Osteoblast (primary cell): ENCODE data around the gene NDUFAF4. TPM values are rescaled to one million over a fixed set of nuclear protein-coding genes. Genes with fewer than 3 reads are reported as not detected.
A peak's percentile ranks its signal among the peaks of the same experiment; 100 is the strongest.

Experiments used
- DNase-seq: peaks from one replicate; pipeline ENCODE4 v3.0.0; 2011; ENCODE audit warnings: low spot score, mixed read lengths; ENCODE audit not compliant: insufficient read length; ENCODE audit errors: missing footprints
- H2AFZ ChIP-seq: 2 replicates; pipeline ENCODE4 v1.6.0; 2011; ENCODE audit warnings: mild to moderate bottlenecking, low read length
- H3K27ac ChIP-seq: 2 replicates; pipeline ENCODE4 v1.5.1; 2011; ENCODE audit warnings: mild to moderate bottlenecking, low read depth, low read length, moderate library complexity
- H3K27me3 ChIP-seq: 2 replicates; pipeline ENCODE4 v1.6.0; 2012; ENCODE audit warnings: mild to moderate bottlenecking, control low read depth, inconsistent platforms, low read length, moderate library complexity; ENCODE audit not compliant: insufficient read depth
- H3K36me3 ChIP-seq: 2 replicates; pipeline ENCODE4 v1.5.1; 2011; ENCODE audit warnings: mild to moderate bottlenecking, low read length, control low read depth, moderate library complexity; ENCODE audit not compliant: insufficient read depth
- H3K4me1 ChIP-seq: 2 replicates; pipeline ENCODE4 v1.5.1; 2011; ENCODE audit warnings: mild to moderate bottlenecking, low read length, control low read depth, moderate library complexity; ENCODE audit not compliant: insufficient read depth
- H3K4me2 ChIP-seq: 2 replicates; pipeline ENCODE4 v1.6.0; 2011; ENCODE audit warnings: mild to moderate bottlenecking, low read length; ENCODE audit not compliant: insufficient read depth
- H3K4me3 ChIP-seq: fragments of 200-600 bp; sonication (generic); 3 replicates; pipeline ENCODE4 v1.5.1; 2012; ENCODE audit warnings: mild to moderate bottlenecking, low read length, inconsistent platforms; ENCODE audit not compliant: insufficient read depth
- H3K79me2 ChIP-seq: 2 replicates; pipeline ENCODE4 v1.6.0; 2012; ENCODE audit warnings: mild to moderate bottlenecking, low read length, control low read depth, inconsistent platforms; ENCODE audit not compliant: insufficient read depth
- H3K9me3 ChIP-seq: 2 replicates; pipeline ENCODE4 v1.5.1; 2011; ENCODE audit warnings: low read depth, low read length, control low read depth
- H4K20me1 ChIP-seq: 2 replicates; pipeline ENCODE4 v1.6.0; 2012; ENCODE audit warnings: mild to moderate bottlenecking, low read length, control low read depth; ENCODE audit not compliant: insufficient read depth
- total RNA-seq: library from RNA; depleted of rRNA; stranded (reverse); fragments of >200 nt; gene quantifications from 2 replicates; pipeline ENCODE4 v1.2.3, GENCODE V29; 2012
- TF ChIP-seq, protein P1 (sequence below): IDR thresholded peaks from 2 replicates; pipeline ENCODE4 v1.5.1; 2011; ENCODE audit warnings: mild to moderate bottlenecking, low read depth, low read length, moderate library complexity; ENCODE audit errors: extremely low read depth

Gene NDUFAF4
- total RNA-seq, 1 donor = 6.5 TPM

DNA sequence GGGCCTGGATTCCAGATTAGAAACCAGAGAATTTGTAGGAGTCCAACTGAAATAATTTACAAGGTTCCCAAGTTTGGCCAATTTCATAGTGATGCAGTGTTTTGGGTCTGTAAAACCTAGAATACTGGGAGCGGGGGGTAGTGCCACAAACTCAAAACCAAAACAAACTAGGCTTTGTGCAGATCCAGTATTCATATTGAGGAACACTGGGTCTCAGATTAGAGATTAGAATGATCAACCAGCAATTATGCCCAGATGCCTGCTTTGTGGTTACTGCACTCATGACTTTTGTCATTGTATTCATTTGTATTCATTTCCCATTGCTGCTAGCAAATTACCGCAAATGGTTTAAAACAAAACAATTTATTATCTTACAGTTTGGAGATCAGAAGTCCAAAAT is 3.2 kb upstream of the NDUFAF4 start:
- DNase-seq = no peak
- H4K20me1 ChIP-seq = no peaks in the 10 kb centered on the region
- H3K36me3 ChIP-seq = no peaks in the 10 kb centered on the region
- H3K4me1 ChIP-seq = peaks cover 15% of the 10 kb centered on the region
- H3K9me3 ChIP-seq = no peaks in the 10 kb centered on the region
- H3K27me3 ChIP-seq = peaks cover 11% of the 10 kb centered on the region
- TF ChIP-seq, protein P1, sequence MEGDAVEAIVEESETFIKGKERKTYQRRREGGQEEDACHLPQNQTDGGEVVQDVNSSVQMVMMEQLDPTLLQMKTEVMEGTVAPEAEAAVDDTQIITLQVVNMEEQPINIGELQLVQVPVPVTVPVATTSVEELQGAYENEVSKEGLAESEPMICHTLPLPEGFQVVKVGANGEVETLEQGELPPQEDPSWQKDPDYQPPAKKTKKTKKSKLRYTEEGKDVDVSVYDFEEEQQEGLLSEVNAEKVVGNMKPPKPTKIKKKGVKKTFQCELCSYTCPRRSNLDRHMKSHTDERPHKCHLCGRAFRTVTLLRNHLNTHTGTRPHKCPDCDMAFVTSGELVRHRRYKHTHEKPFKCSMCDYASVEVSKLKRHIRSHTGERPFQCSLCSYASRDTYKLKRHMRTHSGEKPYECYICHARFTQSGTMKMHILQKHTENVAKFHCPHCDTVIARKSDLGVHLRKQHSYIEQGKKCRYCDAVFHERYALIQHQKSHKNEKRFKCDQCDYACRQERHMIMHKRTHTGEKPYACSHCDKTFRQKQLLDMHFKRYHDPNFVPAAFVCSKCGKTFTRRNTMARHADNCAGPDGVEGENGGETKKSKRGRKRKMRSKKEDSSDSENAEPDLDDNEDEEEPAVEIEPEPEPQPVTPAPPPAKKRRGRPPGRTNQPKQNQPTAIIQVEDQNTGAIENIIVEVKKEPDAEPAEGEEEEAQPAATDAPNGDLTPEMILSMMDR = no peak
- no peak overlapping the region for H3K4me2 ChIP-seq
- no peak overlapping the region for H2AFZ ChIP-seq
- H3K79me2 ChIP-seq = peaks cover 12% of the 10 kb centered on the region
- H3K27ac ChIP-seq = no peak overlapping the region
- no peak overlapping the region for H3K4me3 ChIP-seq

DNA sequence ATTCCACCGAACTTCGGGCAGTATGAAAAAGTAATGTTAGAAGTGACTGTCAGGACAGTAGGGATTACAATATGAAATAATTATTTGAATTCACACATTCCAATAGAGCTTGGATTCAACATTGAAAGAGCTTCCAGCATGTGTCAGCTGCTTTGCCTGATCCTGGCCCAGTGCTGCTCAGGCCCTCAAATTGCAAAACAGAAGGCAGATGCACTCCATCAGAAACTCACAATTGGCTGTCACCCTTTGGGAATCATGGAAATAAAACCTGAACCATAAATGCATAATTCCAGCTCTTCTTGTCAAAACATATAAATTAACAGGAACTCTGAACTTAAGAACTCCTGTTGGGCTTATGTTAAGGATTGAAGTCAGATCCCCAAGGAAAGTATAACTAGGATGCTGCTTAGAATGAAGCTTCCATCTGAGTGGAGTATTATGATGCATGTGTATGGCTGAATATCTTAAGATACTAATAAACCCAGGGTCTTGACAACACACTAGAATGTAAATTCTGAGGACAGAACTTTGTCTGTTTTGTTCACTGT is 1.8 kb upstream of the NDUFAF4 start:
- DNase-seq = no peak
- Histone ChIP-seq H3K4me3 (no peak overlapping the region), H3K36me3 (no peaks in the 10 kb centered on the region), H4K20me1 (no peaks in the 10 kb centered on the region), H3K9me3 (no peaks in the 10 kb centered on the region), H3K4me1 (peaks cover 15% of the 10 kb centered on the region), H3K79me2 (peaks cover 20% of the 10 kb centered on the region), H3K4me2 (no peak overlapping the region), H3K27ac (no peak overlapping the region), H3K27me3 (peaks cover 3% of the 10 kb centered on the region), H2AFZ (no peak overlapping the region)
- TF ChIP-seq, protein P1 = no peak

DNA sequence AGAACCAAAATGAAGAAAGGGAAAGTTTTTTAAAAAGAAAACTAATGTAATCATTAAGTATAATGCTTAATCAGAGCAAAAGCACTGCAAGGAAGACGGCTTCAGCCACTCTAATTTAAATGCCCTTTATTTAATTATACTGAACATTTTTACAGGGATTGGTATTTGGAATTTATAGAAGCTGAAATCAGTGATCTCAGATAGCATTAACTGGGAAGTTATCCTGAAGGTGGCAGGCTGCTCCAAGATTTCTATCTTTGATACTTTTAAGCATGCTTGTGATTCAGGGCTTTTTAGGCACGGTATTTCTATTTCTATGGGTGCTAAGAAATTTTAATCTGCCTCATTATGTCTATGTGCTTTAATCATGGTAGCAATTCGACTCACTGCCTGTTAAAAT is 1.3 kb upstream of the NDUFAF4 start:
- Histone ChIP-seq H4K20me1 (peaks cover 3% of the 10 kb centered on the region), H2AFZ (peak overlapping the region; percentile 92), H3K27me3 (peaks cover 3% of the 10 kb centered on the region), H3K4me2 (peak overlapping the region; percentile 95), H3K9me3 (no peaks in the 10 kb centered on the region), H3K79me2 (peaks cover 22% of the 10 kb centered on the region), H3K27ac (peak overlapping the region; percentile 76), H3K36me3 (peaks cover 4% of the 10 kb centered on the region), H3K4me1 (peaks cover 15% of the 10 kb centered on the region), H3K4me3 (no peak overlapping the region)
- TF ChIP-seq, protein P1 = peak; percentile 58
- no peak for DNase-seq

DNA sequence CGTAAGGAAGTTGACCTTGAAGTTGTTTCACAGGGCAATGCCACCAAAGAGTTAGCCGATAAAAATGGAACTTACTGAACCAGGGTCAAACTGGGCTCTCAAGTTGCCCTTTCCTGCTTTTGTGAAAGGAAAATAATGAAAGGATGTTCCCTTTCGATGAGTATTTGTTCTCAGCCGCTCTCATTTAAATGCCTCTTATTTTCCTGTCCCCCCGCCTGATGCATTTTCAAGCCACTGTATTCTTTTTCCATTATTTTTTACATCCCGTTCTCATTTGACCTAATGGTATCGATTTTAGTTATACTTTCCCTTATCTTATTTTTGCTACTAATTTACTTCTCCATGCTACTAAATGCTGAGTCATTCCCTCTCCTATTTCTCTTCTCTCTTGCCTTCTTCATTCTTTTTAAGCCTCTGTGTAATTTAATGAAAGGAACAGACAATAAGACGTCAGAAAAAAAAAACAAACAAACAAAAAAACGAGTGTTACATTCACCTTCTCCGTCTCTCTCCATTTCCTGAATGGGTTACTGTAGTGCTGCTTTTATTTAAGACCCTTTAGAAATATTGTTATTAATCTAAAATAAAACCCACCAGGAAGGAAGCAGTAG is 655 bp upstream of the NDUFAF4 start:
- Histone ChIP-seq H3K36me3 (peaks cover 6% of the 10 kb centered on the region), H2AFZ (peak overlapping the region; percentile 92), H3K27me3 (peaks cover 3% of the 10 kb centered on the region), H3K4me1 (peaks cover 15% of the 10 kb centered on the region), H3K9me3 (no peaks in the 10 kb centered on the region), H3K4me2 (peak overlapping the region; percentile 95), H3K27ac (peak overlapping the region; percentile 76), H4K20me1 (peaks cover 4% of the 10 kb centered on the region), H3K4me3 (peak overlapping the region; percentile 92), H3K79me2 (peaks cover 23% of the 10 kb centered on the region)
- TF ChIP-seq, protein P1 = no peak
- peak; percentile 30 for DNase-seq
